Chondrocyte (in vitro differentiated cells): ENCODE measurements around the gene ERI3. TPM values are rescaled to one million over a fixed set of nuclear protein-coding genes. Genes with fewer than 3 reads are reported as not detected.

ENCODE experiments used
- DNase-seq: peaks from one replicate; pipeline ENCODE4 v3.0.0; 2021; ENCODE audit warnings: mixed read lengths, low spot score
- H3K27ac Mint-ChIP-seq: one replicate; pipeline ENCODE4 v1.8.0; 2021; ENCODE audit warnings: mild to moderate bottlenecking, moderate library complexity, mixed read lengths; ENCODE audit not compliant: unreplicated experiment
- H3K27me3 Mint-ChIP-seq: 2 replicates; pipeline ENCODE4 v1.8.0; 2021; ENCODE audit warnings: low read depth, mixed read lengths
- H3K36me3 Mint-ChIP-seq: 2 replicates; pipeline ENCODE4 v1.8.0; 2021; ENCODE audit warnings: low read depth, mixed read lengths
- H3K4me1 Mint-ChIP-seq: 2 replicates; pipeline ENCODE4 v1.8.0; 2021; ENCODE audit warnings: low read depth, mild to moderate bottlenecking, mixed read lengths
- H3K4me3 Mint-ChIP-seq: one replicate; pipeline ENCODE4 v1.8.0; 2021; ENCODE audit warnings: mild to moderate bottlenecking, moderate library complexity, mixed read lengths; ENCODE audit not compliant: unreplicated experiment
- H3K9me3 Mint-ChIP-seq: 2 replicates; pipeline ENCODE4 v1.8.0; 2021; ENCODE audit warnings: low read depth, mixed read lengths
- CTCF ChIP-seq: fragments of 200-600 bp; sonication (generic); IDR thresholded peaks from 2 replicates; pipeline ENCODE4 v1.5.0; 2021; ENCODE audit warnings: antibody characterized with exemption, mild to moderate bottlenecking, moderate library complexity
- total RNA-seq: library from RNA; stranded (reverse); gene quantifications from 3 replicates; pipeline ENCODE4 v1.2.1, GENCODE V29; 2021

The ERI3 gene
- total RNA-seq, 1 donor from 2014 or later = 46.0 TPM

- no peaks in the 10 kb centered on the region for H3K36me3 Mint-ChIP-seq
- H3K4me1 Mint-ChIP-seq = peaks cover 4% of the 10 kb centered on the region
- DNase-seq = no peak
- no peaks in the 10 kb centered on the region for H3K27me3 Mint-ChIP-seq
- TF ChIP-seq CTCF = no peak
- no peak overlapping the region for H3K27ac Mint-ChIP-seq
- no peaks in the 10 kb centered on the region for H3K9me3 Mint-ChIP-seq
- H3K4me3 Mint-ChIP-seq = no peak overlapping the region
Observed at GRCh38 chr1:44270686-44271628, 84.1 kb downstream of the ERI3 start.

- no peaks in the 10 kb centered on the region for H3K4me1 Mint-ChIP-seq
- no peak overlapping the region for H3K27ac Mint-ChIP-seq
- H3K4me3 Mint-ChIP-seq = no peak overlapping the region
- no peaks in the 10 kb centered on the region for H3K27me3 Mint-ChIP-seq
- DNase-seq = no peak
- no peaks in the 10 kb centered on the region for H3K9me3 Mint-ChIP-seq
- TF ChIP-seq CTCF = no peak
- no peaks in the 10 kb centered on the region for H3K36me3 Mint-ChIP-seq
Observed at GRCh38 chr1:44268054-44268453, 87.0 kb downstream of the ERI3 start.

GRCh38 chr1:44267438-44267837, 87.6 kb downstream of the ERI3 start:
- no peak for DNase-seq
- H3K4me3 Mint-ChIP-seq = no peak overlapping the region
- H3K4me1 Mint-ChIP-seq = no peaks in the 10 kb centered on the region
- no peaks in the 10 kb centered on the region for H3K9me3 Mint-ChIP-seq
- no peaks in the 10 kb centered on the region for H3K27me3 Mint-ChIP-seq
- no peak overlapping the region for H3K27ac Mint-ChIP-seq
- no peaks in the 10 kb centered on the region for H3K36me3 Mint-ChIP-seq
- no peak for TF ChIP-seq CTCF

GRCh38 chr1:44266400-44267344, 88.4 kb downstream of the ERI3 start:
- no peak for DNase-seq
- TF ChIP-seq CTCF = no peak
- H3K36me3 Mint-ChIP-seq = no peaks in the 10 kb centered on the region
- H3K27me3 Mint-ChIP-seq = no peaks in the 10 kb centered on the region
- no peaks in the 10 kb centered on the region for H3K4me1 Mint-ChIP-seq
- H3K4me3 Mint-ChIP-seq = no peak overlapping the region
- no peaks in the 10 kb centered on the region for H3K9me3 Mint-ChIP-seq
- no peak overlapping the region for H3K27ac Mint-ChIP-seq
